Measurements from ENCODE around the gene CGB7. TPM values are rescaled to one million over a fixed set of nuclear protein-coding genes. Genes with fewer than 3 reads are reported as not detected.

The CGB7 gene
- total RNA-seq, 1 donor from 2014 or later, result not detected

- Mint-ChIP-seq H3K36me3 (ENCODE audit: low read depth, unreplicated experiment) (peaks cover 38% of the 10 kb centered on the region), H3K27ac (ENCODE audit: unreplicated experiment) (no peak overlapping the region), H3K4me1 (ENCODE audit: unreplicated experiment) (peaks cover 7% of the 10 kb centered on the region), H3K27me3 (ENCODE audit: unreplicated experiment) (peaks cover 5% of the 10 kb centered on the region), H3K4me3 (ENCODE audit: unreplicated experiment) (no peak overlapping the region), H3K9me3 (ENCODE audit: unreplicated experiment) (no peaks in the 10 kb centered on the region)
- TF ChIP-seq CTCF (IDR thresholded peaks at IDR 0.05; ENCODE audit: unreplicated experiment), result no peak
- DNase-seq (ENCODE audit: low spot score), result no peak
Measured at GRCh38 chr19:49102303-49102702, 44.8 kb upstream of the CGB7 start.

- no peak overlapping the region for H3K4me3 Mint-ChIP-seq (ENCODE audit: unreplicated experiment)
- peaks cover 6% of the 10 kb centered on the region for H3K4me1 Mint-ChIP-seq (ENCODE audit: unreplicated experiment)
- H3K36me3 Mint-ChIP-seq (ENCODE audit: low read depth, unreplicated experiment), result peaks cover 34% of the 10 kb centered on the region
- H3K27ac Mint-ChIP-seq (ENCODE audit: unreplicated experiment), result no peak overlapping the region
- peaks cover 2% of the 10 kb centered on the region for H3K27me3 Mint-ChIP-seq (ENCODE audit: unreplicated experiment)
- no peak for DNase-seq (ENCODE audit: low spot score)
- no peak for TF ChIP-seq CTCF (IDR thresholded peaks at IDR 0.05; ENCODE audit: unreplicated experiment)
- H3K9me3 Mint-ChIP-seq (ENCODE audit: unreplicated experiment), result no peaks in the 10 kb centered on the region
Measured at GRCh38 chr19:49101160-49101559, 43.6 kb upstream of the CGB7 start.

- peak overlapping the region; percentile 42 for H3K27ac Mint-ChIP-seq (ENCODE audit: unreplicated experiment)
- H3K9me3 Mint-ChIP-seq (ENCODE audit: unreplicated experiment), result no peaks in the 10 kb centered on the region
- H3K4me3 Mint-ChIP-seq (ENCODE audit: unreplicated experiment), result peak overlapping the region; percentile 62
- peaks cover 6% of the 10 kb centered on the region for H3K4me1 Mint-ChIP-seq (ENCODE audit: unreplicated experiment)
- TF ChIP-seq CTCF (IDR thresholded peaks at IDR 0.05; ENCODE audit: unreplicated experiment), result no peak
- peaks cover 39% of the 10 kb centered on the region for H3K36me3 Mint-ChIP-seq (ENCODE audit: low read depth, unreplicated experiment)
- DNase-seq (ENCODE audit: low spot score), result no peak
- H3K27me3 Mint-ChIP-seq (ENCODE audit: unreplicated experiment), result peaks cover 3% of the 10 kb centered on the region
Measured at GRCh38 chr19:49098795-49099194, 41.2 kb upstream of the CGB7 start.

GRCh38 chr19:49097453-49098288 lies 40.1 kb upstream of the CGB7 start:
- Mint-ChIP-seq H3K4me3 (ENCODE audit: unreplicated experiment) (no peak overlapping the region), H3K36me3 (ENCODE audit: low read depth, unreplicated experiment) (peaks cover 39% of the 10 kb centered on the region), H3K27me3 (ENCODE audit: unreplicated experiment) (peaks cover 3% of the 10 kb centered on the region), H3K27ac (ENCODE audit: unreplicated experiment) (peak overlapping the region; percentile 72), H3K9me3 (ENCODE audit: unreplicated experiment) (no peaks in the 10 kb centered on the region), H3K4me1 (ENCODE audit: unreplicated experiment) (peaks cover 6% of the 10 kb centered on the region)
- TF ChIP-seq CTCF (IDR thresholded peaks at IDR 0.05; ENCODE audit: unreplicated experiment), result peak; percentile 98
- peak; percentile 84 for DNase-seq (ENCODE audit: low spot score)

Measured in endothelial cell (in vitro differentiated cells).